ENCODE data around the gene BCAS3. TPM values are rescaled to one million over a fixed set of nuclear protein-coding genes. Genes with fewer than 3 reads are reported as not detected.

BCAS3 gene
- polyA plus RNA-seq, 4 donors: 26.2 to 27.7 (median 26.8) TPM

- no peak for DNase-seq (ENCODE audit: low read depth in 4 of 4, low spot score in 3 of 4)
Measured at GRCh38 chr17:61299517-61300513, 622.2 kb downstream of the BCAS3 start.

DNA sequence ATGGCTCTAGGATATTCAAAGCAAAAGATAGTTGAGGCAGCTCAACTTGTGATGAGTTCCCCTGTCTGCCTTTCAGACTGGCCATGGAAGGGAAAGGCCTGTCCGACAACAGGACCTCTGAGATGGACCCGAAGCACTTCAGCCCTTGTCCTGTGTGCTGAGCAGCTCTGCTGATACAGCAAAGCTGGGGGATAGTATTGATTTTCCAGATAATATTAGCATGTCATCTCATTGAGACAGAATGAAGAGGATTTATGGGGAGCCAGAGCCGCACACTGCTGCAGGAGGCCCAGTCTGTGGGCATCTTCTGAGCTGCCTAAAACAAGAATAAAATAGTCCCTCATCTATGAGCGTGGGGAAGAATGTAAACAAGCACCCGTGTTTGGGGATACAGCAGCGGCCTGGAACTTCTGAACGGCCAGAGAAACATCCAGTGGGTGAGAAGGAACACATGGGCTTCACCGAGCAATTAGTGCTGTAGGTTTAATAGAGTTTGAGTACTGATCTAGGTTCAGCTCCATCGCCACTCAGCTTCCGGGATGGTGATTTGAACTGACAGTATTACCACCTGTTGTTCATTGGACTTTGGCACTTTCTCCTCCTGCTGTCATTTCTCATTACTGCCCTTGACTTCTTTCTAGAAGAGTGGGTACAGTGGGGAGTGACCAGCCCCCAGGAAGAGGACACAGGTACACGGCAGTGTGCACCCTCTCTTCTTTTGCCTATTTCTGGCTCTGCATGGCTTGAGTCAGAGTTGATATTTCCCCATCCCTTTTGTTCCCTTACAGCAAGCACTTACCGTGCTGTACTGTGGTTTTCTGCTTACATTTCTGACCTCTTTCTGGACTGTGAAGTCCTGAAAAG is 625.5 kb downstream of the BCAS3 start:
- no peak for DNase-seq (ENCODE audit: low read depth in 4 of 4, low spot score in 3 of 4)

GRCh38 chr17:61303817-61304096 is 626.1 kb downstream of the BCAS3 start:
- DNase-seq (ENCODE audit: low read depth in 4 of 4, low spot score in 3 of 4): no peak

DNA sequence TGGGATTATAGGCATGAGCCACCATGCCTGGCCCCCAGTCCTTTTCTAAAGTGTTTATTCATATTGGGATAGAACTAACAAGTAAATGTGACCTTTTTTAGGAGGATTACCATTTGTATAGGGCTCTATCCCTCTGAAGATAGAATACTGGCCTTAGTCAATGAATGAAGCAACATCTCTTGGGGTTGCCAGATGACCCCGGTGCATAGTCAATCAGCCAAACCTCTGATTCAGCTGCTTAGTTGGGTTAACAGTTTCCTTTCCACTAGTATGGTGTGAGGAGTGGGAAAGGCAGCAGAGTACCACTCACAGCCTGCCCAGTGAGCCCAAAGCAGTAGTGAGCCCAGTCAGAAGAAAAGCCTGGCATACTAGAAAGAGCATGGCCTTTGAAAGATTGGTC is 627.4 kb downstream of the BCAS3 start:
- DNase-seq (ENCODE audit: low read depth in 4 of 4, low spot score in 3 of 4): no peak

- no peak for DNase-seq (ENCODE audit: low read depth in 4 of 4, low spot score in 3 of 4)
Measured at GRCh38 chr17:61306003-61306402, 628.4 kb downstream of the BCAS3 start.

DNA sequence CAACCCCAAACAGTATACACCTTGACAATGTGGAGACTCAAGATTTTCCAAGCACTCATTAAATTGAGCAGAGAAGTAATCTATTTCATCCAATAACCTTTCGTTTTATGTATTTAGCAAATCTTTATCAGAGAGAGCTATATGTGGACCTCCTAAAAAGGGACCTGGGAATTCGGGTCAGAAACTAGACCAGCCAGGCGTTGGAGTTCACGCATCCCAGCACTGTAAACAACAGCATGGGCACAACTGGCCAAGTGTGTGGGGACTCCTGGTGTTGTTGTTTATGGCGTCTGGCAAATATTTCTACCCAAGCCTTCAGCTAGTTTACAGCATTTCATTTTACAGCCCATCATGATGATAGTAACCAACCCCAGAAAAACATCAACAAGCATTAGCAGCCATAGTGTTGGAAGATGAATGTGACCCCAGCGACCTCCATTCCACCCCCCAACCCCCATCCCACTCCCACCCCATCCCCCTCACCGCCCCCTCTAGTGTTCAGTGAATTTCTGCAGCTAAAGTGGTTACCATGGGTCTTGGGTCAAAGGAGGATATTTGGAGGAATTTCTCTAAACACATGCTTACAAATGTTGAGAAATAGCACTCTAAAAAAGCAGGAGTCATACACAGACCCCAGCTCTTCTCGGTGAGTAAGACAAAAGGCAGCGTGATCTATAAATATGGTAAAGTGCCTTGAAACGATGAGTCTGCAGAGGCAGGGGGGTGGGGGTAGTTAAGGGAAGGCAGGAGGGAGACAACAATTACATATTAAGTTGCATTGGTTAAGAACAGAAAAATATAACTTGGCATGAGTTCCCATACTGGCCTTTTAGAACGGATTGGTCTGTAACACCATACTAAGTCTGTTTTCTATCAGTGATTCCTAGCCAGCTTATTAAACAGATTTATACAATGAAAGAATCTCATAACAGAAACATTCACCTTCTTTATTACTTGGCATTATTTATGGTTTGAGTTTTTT is 630.5 kb downstream of the BCAS3 start:
- no peak for DNase-seq (ENCODE audit: low read depth in 4 of 4, low spot score in 3 of 4)

DNA sequence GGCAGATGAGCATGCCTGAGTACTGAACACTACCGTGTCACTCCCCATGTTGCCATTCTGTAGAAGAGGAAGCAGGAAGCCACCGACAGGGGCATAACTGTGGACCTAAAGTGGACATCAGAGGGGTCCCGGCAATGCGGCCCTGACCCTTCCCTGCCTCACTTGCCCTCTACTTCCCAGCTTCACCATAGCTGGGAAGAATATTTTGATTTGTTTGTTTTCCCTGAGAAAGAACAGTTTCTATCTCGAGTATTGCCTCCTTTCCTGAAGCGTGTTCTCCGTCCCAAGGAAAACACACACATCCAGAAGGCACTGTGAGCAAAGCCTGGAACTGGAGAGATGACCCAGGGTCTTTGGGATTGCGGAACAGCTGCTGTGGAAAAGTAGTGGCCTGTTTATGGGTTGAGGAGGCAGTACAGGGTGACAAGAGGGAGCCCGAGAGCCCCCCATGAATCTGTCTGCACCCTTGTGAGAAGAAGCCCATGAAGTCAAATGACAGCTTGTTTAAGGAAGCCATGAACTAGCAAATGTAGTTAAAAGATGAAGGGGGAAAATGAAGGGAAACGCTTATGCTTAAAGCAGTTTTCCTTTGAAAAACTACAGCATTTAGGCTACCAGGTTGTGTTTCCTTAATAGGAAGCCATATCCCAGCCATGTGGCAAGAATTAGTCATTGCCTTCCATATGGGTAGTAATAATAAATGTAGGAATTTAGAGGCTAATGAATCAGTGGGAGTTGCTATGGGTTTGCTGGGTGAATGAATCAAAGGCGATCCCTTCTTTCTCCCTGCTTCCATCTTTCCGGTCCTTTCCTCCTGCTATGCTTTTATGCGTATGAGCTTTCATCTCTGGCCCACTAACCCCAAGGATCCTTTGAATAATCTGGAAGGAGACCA is 632.0 kb downstream of the BCAS3 start:
- DNase-seq (ENCODE audit: low read depth in 4 of 4, low spot score in 3 of 4): no peak

DNA sequence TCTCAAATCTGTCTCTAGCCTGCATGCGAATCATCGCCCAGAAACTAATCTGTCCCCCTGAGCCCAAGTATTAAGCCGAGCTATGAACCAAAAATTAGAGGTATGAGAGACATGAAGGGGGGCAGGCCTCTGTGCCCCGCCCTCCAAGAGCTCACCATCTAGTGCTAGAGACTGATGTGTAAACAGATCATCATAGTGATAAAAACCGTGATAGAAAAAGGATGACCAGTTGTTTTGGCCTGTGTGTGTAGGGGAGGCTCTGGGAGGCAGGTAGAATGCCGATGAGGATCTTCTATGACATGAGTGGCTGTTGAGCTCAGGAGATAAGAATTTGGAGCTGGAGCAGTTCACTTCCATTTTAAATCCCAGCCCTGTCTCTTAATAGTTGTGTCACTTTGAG is 632.9 kb downstream of the BCAS3 start:
- DNase-seq (ENCODE audit: low read depth in 4 of 4, low spot score in 3 of 4): no peak

GRCh38 chr17:61312406-61313295 is 635.0 kb downstream of the BCAS3 start:
- DNase-seq (ENCODE audit: low read depth in 4 of 4, low spot score in 3 of 4): no peak

GRCh38 chr17:61313461-61314326 is 636.0 kb downstream of the BCAS3 start:
- DNase-seq (ENCODE audit: low read depth in 4 of 4, low spot score in 3 of 4): no peak

DNA sequence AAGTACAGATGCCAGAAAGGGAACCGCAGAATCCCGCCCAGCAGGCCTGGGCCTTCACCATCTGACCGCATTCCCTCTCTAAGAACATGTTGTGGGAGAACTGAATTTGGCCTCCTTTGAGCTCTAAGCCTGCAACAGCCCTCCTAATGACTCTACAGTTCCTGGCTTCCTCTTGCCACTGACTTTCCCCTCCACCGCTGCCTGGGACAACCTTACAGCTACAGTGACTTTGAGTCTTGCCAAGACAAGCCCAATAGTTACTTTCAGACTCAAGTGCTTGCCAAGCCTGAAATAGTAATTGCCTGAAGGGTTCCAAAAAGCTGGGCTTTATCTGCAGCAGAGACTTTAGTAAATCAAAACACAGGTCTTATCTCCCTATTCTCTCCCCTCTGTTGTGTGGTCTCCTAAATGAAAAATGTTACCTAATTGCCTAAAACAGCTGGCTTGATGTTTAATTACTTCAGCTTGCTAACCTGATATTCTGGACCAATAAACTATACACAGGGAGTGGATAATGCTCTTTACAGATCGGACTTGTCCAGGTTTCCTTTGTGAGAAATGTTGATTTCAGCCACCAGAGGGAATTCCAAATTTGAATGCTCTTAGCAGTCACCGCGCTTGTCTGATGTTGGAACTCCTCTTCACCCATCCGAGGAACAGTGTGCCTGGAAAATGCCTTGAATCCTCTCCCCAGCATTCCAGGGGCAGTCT is 636.9 kb downstream of the BCAS3 start:
- no peak for DNase-seq (ENCODE audit: low read depth in 4 of 4, low spot score in 3 of 4)

- no peak for DNase-seq (ENCODE audit: low read depth in 4 of 4, low spot score in 3 of 4)
Measured at GRCh38 chr17:61316633-61317032, 639.0 kb downstream of the BCAS3 start.

GRCh38 chr17:61317779-61318178 is 640.1 kb downstream of the BCAS3 start:
- DNase-seq (ENCODE audit: low read depth in 4 of 4, low spot score in 3 of 4): no peak

DNA sequence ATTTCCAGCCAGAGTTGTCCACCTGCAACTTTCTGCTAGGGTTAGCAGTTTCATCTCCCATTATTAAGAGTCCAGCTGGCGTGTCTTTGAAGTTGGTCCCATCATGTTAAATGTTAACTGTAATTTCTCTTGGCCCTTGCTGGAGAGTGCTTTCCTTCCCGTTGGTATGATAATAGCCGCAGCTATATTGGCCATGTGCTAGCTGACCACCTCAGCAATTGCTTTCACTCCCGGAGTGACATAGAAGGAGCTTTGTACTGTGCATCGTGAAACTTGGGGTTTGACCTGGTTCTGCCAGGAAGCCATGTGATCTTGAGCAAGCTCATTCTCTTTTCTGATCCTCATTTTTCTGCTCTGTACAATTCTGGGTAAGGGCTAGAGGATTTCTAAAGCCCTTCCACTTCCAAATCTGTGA is 641.0 kb downstream of the BCAS3 start:
- DNase-seq (ENCODE audit: low read depth in 4 of 4, low spot score in 3 of 4): no peak

- DNase-seq (ENCODE audit: low read depth in 4 of 4, low spot score in 3 of 4): no peak
Measured at GRCh38 chr17:61321344-61321743, 643.7 kb downstream of the BCAS3 start.

DNA sequence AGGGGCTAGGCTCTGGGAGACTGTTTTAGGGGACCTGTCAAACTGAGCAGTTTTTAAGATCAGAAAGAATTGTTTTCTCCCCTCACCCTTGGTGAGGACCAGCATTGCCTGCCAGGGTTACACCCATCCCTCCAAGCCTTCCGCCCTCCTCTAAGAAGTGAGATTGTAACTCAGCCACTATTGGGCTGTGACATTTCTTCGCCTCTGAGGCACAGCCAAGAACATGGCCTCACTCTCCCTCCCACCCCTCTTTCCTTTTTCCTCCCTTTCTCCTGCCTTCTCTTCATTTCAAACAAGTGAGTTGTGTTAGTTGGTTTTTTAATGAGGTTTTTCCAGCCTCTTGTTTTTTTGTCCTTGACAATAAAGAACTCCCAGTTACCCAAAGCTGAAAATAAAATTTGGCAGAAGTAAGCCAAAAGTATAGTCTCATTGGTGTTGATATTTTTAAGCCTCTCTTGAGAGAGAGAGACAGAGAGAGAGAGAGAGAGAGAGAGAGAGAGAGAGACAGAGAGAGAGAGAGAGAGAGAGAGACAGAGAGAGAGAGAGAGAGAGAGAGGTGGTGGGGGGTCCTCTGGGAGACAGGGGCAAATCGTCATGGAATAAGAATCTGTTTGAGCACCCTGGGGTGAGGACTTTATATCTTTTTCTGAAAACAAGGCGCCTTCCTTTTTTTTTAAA is 644.8 kb downstream of the BCAS3 start:
- DNase-seq (ENCODE audit: low read depth in 4 of 4, low spot score in 3 of 4): no peak

All from right renal pelvis (tissue), 4 donors.